ENCODE measurements around the gene PCDHGA8. TPM values are rescaled to one million over a fixed set of nuclear protein-coding genes. Genes with fewer than 3 reads are reported as not detected.

Gene PCDHGA8
- total RNA-seq, 4 donors from 2014 or later: 0.72 to 7.4 (median 2.2) TPM

DNA sequence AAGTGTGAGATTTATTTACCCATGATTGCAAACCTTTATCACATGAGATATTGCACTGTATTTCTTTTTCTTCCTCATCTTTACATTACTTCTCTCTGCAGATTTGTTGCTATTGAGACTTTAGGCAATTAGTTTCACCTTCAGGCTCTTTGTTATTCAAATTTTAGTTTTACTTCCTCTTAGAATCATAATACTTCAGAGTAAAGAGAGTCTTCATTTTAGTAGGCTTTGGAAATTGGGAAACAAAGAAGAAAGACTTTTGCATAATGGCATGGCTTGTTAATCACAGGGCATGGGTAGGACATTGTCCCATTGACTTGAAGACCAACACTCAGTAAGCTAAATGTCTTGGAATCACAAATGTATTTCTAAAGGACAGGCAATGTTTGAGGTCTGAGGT is 29.7 kb upstream of the PCDHGA8 start:
- no peak for DNase-seq (ENCODE audit: low spot score)
- TF ChIP-seq, protein P1, sequence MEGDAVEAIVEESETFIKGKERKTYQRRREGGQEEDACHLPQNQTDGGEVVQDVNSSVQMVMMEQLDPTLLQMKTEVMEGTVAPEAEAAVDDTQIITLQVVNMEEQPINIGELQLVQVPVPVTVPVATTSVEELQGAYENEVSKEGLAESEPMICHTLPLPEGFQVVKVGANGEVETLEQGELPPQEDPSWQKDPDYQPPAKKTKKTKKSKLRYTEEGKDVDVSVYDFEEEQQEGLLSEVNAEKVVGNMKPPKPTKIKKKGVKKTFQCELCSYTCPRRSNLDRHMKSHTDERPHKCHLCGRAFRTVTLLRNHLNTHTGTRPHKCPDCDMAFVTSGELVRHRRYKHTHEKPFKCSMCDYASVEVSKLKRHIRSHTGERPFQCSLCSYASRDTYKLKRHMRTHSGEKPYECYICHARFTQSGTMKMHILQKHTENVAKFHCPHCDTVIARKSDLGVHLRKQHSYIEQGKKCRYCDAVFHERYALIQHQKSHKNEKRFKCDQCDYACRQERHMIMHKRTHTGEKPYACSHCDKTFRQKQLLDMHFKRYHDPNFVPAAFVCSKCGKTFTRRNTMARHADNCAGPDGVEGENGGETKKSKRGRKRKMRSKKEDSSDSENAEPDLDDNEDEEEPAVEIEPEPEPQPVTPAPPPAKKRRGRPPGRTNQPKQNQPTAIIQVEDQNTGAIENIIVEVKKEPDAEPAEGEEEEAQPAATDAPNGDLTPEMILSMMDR (IDR thresholded peaks at IDR 0.05): no peak
- no peak for ATAC-seq (ENCODE audit: low FRiP score)

DNA sequence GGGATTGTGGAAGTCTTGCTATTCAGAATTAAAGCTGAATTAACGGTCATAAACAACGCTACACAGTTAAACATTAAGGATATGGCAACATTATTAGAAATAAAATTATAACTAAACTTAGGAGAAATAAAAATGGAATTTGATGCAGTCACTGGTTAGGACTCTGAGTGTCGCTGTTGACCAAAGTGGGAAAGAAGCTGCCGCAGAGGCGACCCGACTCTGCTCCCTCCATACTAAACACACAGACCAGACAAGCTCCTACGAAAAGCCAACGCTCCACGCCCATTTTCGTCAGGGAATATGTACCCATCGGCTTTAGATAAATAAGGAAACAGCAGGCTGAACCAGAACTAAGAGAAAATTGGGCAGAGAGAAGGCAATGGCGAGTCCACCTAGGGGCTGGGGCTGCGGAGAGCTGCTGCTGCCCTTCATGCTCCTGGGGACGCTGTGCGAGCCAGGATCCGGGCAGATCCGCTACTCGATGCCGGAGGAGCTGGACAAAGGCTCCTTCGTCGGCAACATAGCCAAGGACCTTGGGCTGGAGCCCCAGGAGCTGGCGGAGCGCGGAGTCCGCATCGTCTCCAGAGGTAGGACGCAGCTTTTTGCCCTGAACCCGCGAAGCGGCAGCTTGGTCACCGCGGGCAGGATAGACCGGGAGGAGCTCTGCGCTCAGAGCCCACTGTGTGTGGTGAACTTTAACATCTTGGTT is 28.3 kb upstream of the PCDHGA8 start, which contains the start of gene PCDHGA5:
Gene PCDHGA5, plus strand, starts transcription at position 211 of the 709 bp plus-strand sequence. Its CDS starts 169 bp downstream, at position 380.
- ATAC-seq (ENCODE audit: low FRiP score): no peak
- DNase-seq (ENCODE audit: low spot score): no peak
- TF ChIP-seq, protein P1 (IDR thresholded peaks at IDR 0.05): no peak

DNA sequence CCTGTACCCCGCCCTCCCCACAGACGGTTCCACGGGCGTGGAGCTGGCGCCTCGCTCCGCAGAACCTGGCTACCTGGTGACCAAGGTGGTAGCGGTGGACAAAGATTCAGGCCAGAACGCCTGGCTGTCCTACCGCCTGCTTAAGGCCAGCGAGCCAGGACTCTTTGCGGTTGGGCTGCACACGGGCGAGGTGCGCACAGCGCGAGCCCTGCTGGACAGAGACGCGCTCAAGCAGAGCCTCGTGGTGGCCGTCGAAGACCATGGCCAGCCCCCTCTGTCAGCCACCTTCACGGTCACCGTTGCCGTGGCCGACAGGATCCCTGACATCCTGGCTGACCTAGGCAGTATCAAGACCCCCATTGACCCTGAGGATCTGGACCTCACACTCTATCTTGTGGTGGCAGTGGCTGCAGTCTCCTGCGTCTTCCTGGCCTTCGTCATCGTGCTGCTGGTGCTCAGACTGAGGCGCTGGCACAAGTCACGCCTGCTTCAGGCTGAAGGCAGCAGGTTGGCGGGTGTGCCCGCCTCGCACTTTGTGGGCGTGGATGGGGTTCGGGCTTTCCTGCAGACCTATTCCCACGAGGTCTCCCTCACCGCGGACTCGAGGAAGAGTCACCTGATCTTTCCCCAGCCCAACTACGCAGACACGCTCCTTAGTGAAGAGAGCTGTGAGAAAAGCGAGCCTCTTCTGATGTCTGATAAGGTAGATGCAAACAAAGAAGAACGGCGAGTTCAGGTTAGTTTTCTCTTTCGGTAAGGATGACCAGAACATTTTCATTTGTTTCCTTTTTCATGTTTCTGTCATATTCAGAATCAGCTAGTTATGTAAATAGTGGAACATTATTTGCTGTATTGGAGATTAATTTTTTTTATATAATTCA is 26.2 kb upstream of the PCDHGA8 start:
- DNase-seq (ENCODE audit: low spot score) (no peak), ATAC-seq (ENCODE audit: low FRiP score) (no peak)
- TF ChIP-seq, protein P1 (IDR thresholded peaks at IDR 0.05): no peak

DNA sequence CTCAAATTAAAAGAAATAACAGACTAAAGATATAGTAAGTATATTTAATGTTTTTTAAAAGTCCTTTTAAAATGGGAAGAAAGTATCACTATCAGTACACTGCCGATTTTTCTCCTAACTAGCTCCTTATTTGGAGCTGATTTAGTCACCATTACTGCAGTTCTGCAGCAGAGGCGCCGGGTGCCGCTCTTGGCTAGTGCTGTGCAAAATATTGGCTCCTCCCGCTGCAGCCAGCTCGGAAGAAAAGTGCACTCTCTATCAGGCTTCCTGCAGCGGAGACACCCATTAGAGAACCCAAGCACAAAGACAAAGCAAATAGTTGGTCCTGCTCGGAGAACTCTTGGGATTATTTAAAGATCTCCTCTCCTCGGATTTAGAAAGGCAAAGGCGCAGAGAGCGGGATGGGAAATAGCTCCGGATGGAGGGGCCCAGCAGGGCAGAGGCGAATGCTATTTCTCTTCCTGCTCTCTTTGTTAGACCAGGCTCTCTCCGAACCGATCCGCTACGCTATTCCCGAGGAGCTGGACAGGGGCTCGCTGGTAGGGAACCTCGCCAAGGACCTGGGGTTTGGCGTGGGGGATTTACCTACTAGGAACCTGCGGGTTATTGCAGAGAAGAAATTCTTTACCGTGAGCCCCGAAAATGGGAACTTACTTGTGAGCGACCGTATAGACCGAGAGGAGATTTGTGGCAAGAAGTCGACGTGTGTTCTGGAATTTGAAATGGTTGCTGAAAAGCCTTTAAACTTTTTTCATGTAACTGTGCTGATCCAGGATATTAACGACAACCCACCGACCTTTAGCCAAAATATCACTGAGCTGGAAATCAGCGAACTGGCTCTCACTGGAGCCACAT is 22.2 kb upstream of the PCDHGA8 start, which contains the start of gene PCDHGB3:
Gene PCDHGB3, plus strand, starts transcription at position 249 of the 855 bp plus-strand sequence. Its CDS starts 153 bp downstream, at position 402.
- no peak for ATAC-seq (ENCODE audit: low FRiP score)
- TF ChIP-seq, protein P1 (IDR thresholded peaks at IDR 0.05): no peak
- DNase-seq (ENCODE audit: low spot score): no peak

DNA sequence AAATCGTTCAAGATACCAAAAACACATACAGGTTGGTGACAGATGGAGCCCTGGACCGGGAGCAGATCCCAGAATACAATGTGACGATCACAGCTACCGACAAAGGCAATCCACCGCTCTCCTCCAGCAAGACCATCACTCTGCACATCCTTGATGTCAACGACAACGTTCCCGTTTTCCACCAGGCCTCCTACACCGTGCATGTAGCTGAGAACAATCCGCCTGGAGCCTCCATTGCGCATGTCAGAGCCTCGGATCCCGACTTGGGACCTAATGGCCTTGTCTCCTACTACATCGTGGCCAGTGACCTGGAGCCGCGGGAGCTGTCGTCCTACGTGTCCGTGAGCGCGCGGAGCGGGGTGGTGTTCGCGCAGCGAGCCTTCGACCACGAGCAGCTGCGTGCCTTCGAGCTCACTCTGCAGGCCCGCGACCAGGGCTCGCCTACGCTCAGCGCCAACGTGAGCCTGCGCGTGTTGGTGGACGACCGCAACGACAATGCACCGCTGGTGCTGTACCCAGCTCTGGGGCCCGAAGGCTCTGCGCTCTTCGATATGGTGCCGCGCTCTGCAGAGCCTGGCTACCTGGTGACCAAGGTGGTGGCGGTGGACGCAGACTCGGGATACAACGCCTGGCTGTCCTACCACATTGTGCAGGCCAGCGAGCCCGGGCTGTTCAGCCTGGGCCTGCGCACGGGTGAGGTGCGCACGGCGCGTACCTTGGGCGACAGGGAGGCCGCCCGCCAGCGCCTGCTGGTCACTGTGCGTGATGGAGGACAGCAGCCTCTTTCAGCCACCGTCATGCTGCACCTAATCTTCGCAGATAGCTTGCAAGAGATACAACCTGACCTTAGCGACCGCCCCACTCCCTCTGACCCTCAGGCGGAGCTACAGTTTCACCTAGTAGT is 20.6 kb upstream of the PCDHGA8 start:
- TF ChIP-seq, protein P1 (IDR thresholded peaks at IDR 0.05): no peak
- no peak for ATAC-seq (ENCODE audit: low FRiP score)
- DNase-seq (ENCODE audit: low spot score): no peak
